Retina (tissue), 1 donor: ENCODE results near the gene AHCYL1.
A peak's percentile ranks its signal among the peaks of the same experiment; 100 is the strongest.
"Not testable (repeated sequence)": the region's sequence is repeated elsewhere in the genome, so short reads cannot be mapped to it uniquely, and the experiment has no call there.

Source experiments
- DNase-seq: peaks from one replicate; pipeline ENCODE4 v3.0.0-alpha.2; 2016

The AHCYL1 gene

GRCh38 chr1:109984456-109985246 is at the start of gene AHCYL1:
Gene AHCYL1 (plus strand): TSS chr1:109984765. CDS start chr1:109985053, 288 bp downstream.
- DNase-seq: peak; percentile 100

GRCh38 chr1:109935451-109935900 is 49.1 kb upstream of the AHCYL1 start:
- DNase-seq: no peak

- DNase-seq: no peak
Observed at GRCh38 chr1:109937738-109938137, 46.8 kb upstream of the AHCYL1 start.

- DNase-seq: no peak
Observed at GRCh38 chr1:109938556-109938955, 46.0 kb upstream of the AHCYL1 start.

- DNase-seq: no peak
Observed at GRCh38 chr1:109942434-109942833, 42.1 kb upstream of the AHCYL1 start.

- no peak for DNase-seq
Observed at GRCh38 chr1:109944541-109944940, 40.0 kb upstream of the AHCYL1 start.

GRCh38 chr1:109946511-109946910 is 38.1 kb upstream of the AHCYL1 start:
- no peak for DNase-seq

GRCh38 chr1:109947582-109948284 is 36.8 kb upstream of the AHCYL1 start:
- no peak for DNase-seq

- DNase-seq: no peak
Observed at GRCh38 chr1:109948285-109948630, 36.3 kb upstream of the AHCYL1 start.

GRCh38 chr1:109950038-109950437 is 34.5 kb upstream of the AHCYL1 start:
- DNase-seq: no peak

- DNase-seq: no peak
Observed at GRCh38 chr1:109950509-109950908, 34.1 kb upstream of the AHCYL1 start.

- DNase-seq: not testable (repeated sequence)
Observed at GRCh38 chr1:109951501-109951900, 33.1 kb upstream of the AHCYL1 start.

- DNase-seq: no peak
Observed at GRCh38 chr1:109954041-109954512, 30.5 kb upstream of the AHCYL1 start.

- DNase-seq: no peak
Observed at GRCh38 chr1:109959632-109959973, 25.0 kb upstream of the AHCYL1 start.

GRCh38 chr1:109959974-109960744 is 24.4 kb upstream of the AHCYL1 start:
- DNase-seq: peak; percentile 19

GRCh38 chr1:109960745-109961094 is 23.8 kb upstream of the AHCYL1 start:
- no peak for DNase-seq

- DNase-seq: no peak
Observed at GRCh38 chr1:109963864-109964263, 20.7 kb upstream of the AHCYL1 start.

GRCh38 chr1:109969146-109969829 is 15.3 kb upstream of the AHCYL1 start:
- DNase-seq: no peak

GRCh38 chr1:109969907-109970306 is 14.7 kb upstream of the AHCYL1 start:
- DNase-seq: no peak

- DNase-seq: no peak
Observed at GRCh38 chr1:109971559-109971958, 13.0 kb upstream of the AHCYL1 start.

- no peak for DNase-seq
Observed at GRCh38 chr1:109974191-109974590, 10.4 kb upstream of the AHCYL1 start.

- no peak for DNase-seq
Observed at GRCh38 chr1:109975718-109976117, 8.8 kb upstream of the AHCYL1 start.

GRCh38 chr1:109976762-109977161 is 7.8 kb upstream of the AHCYL1 start:
- no peak for DNase-seq
